Right atrium auricular region (tissue), 2 donors: Measurements from ENCODE around the gene DBX1. TPM values are rescaled to one million over a fixed set of nuclear protein-coding genes. Genes with fewer than 3 reads are reported as not detected.

Experiments used
- DNase-seq: peaks from one replicate; pipeline ENCODE4 v3.0.0-alpha.2; 2019; ENCODE audit warnings: low spot score
- H3K27ac ChIP-seq, 2 donors: fragments of 200-600 bp; sonication (generic); 1 replicate in 1 of 2; 2 replicates in 1 of 2; pipeline ENCODE4 v1.5.1; 2016 to 2019
- H3K27me3 ChIP-seq, 2 donors: fragments of 200-600 bp; sonication (generic); one replicate each; pipeline versions ENCODE4 v1.5.1 to v1.6.0; 2017 to 2019
- H3K36me3 ChIP-seq: fragments of 200-600 bp; sonication (generic); one replicate; pipeline ENCODE4 v1.5.1; 2016
- H3K4me1 ChIP-seq, 2 donors: fragments of 200-600 bp; sonication (generic); one replicate each; pipeline versions ENCODE4 v1.5.1 to v1.6.0; 2017 to 2019
- H3K4me3 ChIP-seq, 2 donors: fragments of 200-600 bp; sonication (generic); 1 replicate in 1 of 2; 2 replicates in 1 of 2; pipeline ENCODE4 v1.5.1; 2017 to 2019; ENCODE audit warnings: mild to moderate bottlenecking in 1 of 2, moderate library complexity in 1 of 2
- H3K9me3 ChIP-seq, 2 donors: fragments of 200-600 bp; sonication (generic); one replicate each; pipeline ENCODE4 v1.5.1; 2019
- CTCF ChIP-seq, 2 donors: fragments of 200-600 bp; sonication (generic); IDR thresholded peaks; one replicate each; pipeline ENCODE4 v1.5.1; 2019; ENCODE audit warnings: antibody characterized with exemption in 2 of 2
- total RNA-seq, 2 donors: library from RNA; depleted of rRNA; stranded (reverse); fragments of >200 nt; gene quantifications; one replicate each; pipeline ENCODE4 v1.1.0, GENCODE V29; 2016

Gene DBX1
- total RNA-seq, result not detected

- Histone ChIP-seq H3K4me1 (peaks cover 0 to 36% of the 10 kb centered on the region in 2 donors), H3K4me3 (no peak within 1 kb of the TSS), H3K27ac (no peak within 1 kb of the TSS), H3K36me3 (no peaks in the 10 kb centered on the region), H3K27me3 (peaks cover 60 to 73% of the 10 kb centered on the region in 2 donors), H3K9me3 (no peaks in the 10 kb centered on the region)
- TF ChIP-seq CTCF (IDR thresholded peaks at IDR 0.05), result no peak
- DNase-seq, result no peak
These were observed at the start of gene DBX1 for GRCh38 chr11:20160425-20161229. DBX1 (minus strand) TSS chr11:20160475; CDS start chr11:20160324, 151 bp downstream.

- no peaks in the 10 kb centered on the region for H3K4me1 ChIP-seq
- no peaks in the 10 kb centered on the region for H3K27me3 ChIP-seq
- no peaks in the 10 kb centered on the region for H3K36me3 ChIP-seq
- no peak for TF ChIP-seq CTCF (IDR thresholded peaks at IDR 0.05)
- no peak for DNase-seq
- no peak overlapping the region for H3K4me3 ChIP-seq
- H3K27ac ChIP-seq, result no peak overlapping the region
- no peaks in the 10 kb centered on the region for H3K9me3 ChIP-seq
These were observed 48.4 kb upstream of the DBX1 start for GRCh38 chr11:20208622-20209111.

- no peaks in the 10 kb centered on the region for H3K27me3 ChIP-seq
- no peak overlapping the region for H3K27ac ChIP-seq
- TF ChIP-seq CTCF (IDR thresholded peaks at IDR 0.05), result no peak
- no peaks in the 10 kb centered on the region for H3K9me3 ChIP-seq
- H3K36me3 ChIP-seq, result no peaks in the 10 kb centered on the region
- DNase-seq, result no peak
- H3K4me1 ChIP-seq, result no peaks in the 10 kb centered on the region
- no peak overlapping the region for H3K4me3 ChIP-seq
These were observed 47.7 kb upstream of the DBX1 start for GRCh38 chr11:20207781-20208621.

- H3K9me3 ChIP-seq, result no peaks in the 10 kb centered on the region
- H3K27me3 ChIP-seq, result no peaks in the 10 kb centered on the region
- DNase-seq, result no peak
- no peak for TF ChIP-seq CTCF (IDR thresholded peaks at IDR 0.05)
- no peaks in the 10 kb centered on the region for H3K36me3 ChIP-seq
- H3K4me1 ChIP-seq, result no peaks in the 10 kb centered on the region
- no peak overlapping the region for H3K4me3 ChIP-seq
- no peak overlapping the region for H3K27ac ChIP-seq
These were observed 45.5 kb upstream of the DBX1 start for GRCh38 chr11:20205807-20206206.

- no peak overlapping the region for H3K4me3 ChIP-seq
- H3K36me3 ChIP-seq, result no peaks in the 10 kb centered on the region
- DNase-seq, result no peak
- no peaks in the 10 kb centered on the region for H3K4me1 ChIP-seq
- H3K27ac ChIP-seq, result no peak overlapping the region
- no peaks in the 10 kb centered on the region for H3K27me3 ChIP-seq
- TF ChIP-seq CTCF (IDR thresholded peaks at IDR 0.05), result no peak
- H3K9me3 ChIP-seq, result no peaks in the 10 kb centered on the region
These were observed 44.4 kb upstream of the DBX1 start for GRCh38 chr11:20204681-20205080.
